Measurements from ENCODE around the gene SLC38A6. TPM values are rescaled to one million over a fixed set of nuclear protein-coding genes. Genes with fewer than 3 reads are reported as not detected.

The SLC38A6 gene
- total RNA-seq, 1 experiment from 2014 or later, result 6.0 TPM

DNA sequence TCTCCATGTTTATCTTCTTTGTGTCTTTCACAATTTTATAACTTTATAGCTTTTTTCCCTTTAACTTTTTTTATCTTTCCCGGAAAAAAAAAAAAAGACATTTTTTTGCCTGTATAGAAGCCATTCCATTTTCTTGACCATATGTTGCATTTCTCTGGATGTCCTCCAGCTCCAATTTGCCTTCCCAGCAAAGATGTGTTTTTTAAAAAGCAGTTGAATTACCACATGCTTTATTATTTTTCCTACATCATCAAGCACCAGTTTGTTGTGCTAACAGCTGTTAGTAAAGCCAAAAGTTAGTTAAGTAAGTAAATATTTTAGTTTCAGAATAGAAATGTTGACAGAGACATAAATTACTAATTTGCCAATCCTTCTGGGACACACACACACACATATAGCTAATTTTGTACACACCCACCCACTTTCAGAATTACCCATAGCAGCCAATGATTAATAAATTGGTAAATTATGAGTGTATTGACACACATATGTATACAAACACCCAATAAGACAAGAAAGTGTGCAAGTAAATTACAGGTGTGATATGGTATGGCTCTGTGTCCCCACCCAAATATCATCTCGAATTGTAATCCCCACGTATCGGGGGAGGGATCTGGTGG lies 118.3 kb downstream of the SLC38A6 start:
- no peaks in the 10 kb centered on the region for H3K79me1 ChIP-seq (ENCODE audit: insufficient read depth, low read depth, low read length, poor library complexity, severe bottlenecking)
- H2BK15ac ChIP-seq (ENCODE audit: low read depth, low read length), result no peak overlapping the region
- no peaks in the 10 kb centered on the region for H4K20me1 ChIP-seq (ENCODE audit: control insufficient read depth, insufficient read depth, insufficient read length)
- TF ChIP-seq CTCF (conservative IDR thresholded peaks at IDR 0.05), result no peak
- H3K36me3 Mint-ChIP-seq (ENCODE audit: insufficient read depth in 1 of 3, low read depth in 3 of 3), result peaks cover 25 to 41% (median 35%) of the 10 kb centered on the region in 3 experiments
- H3K27ac ChIP-seq (ENCODE audit: insufficient read length, low read depth, low read length), result no peak overlapping the region
- no peak overlapping the region for H2BK5ac ChIP-seq (ENCODE audit: insufficient read length, low read length)
- no peak overlapping the region for H4K91ac ChIP-seq (ENCODE audit: insufficient read length, low read depth, low read length)
- H3K27me3 Mint-ChIP-seq (ENCODE audit: low read depth), result peaks cover 5% of the 10 kb centered on the region; the same call in 1 of the 2 replicates
- no peak overlapping the region for H3K27ac Mint-ChIP-seq
- no peak overlapping the region for H3K4me2 ChIP-seq (ENCODE audit: insufficient read depth, insufficient read length, low read length)
- H3K18ac ChIP-seq (ENCODE audit: insufficient read length, low read depth, low read length), result no peak overlapping the region
- H2AFZ ChIP-seq (ENCODE audit: low read length), result no peak overlapping the region
- no peaks in the 10 kb centered on the region for H3K23me2 ChIP-seq (ENCODE audit: insufficient read length, low read depth, low read length, poor library complexity, severe bottlenecking)
- H2BK120ac ChIP-seq (ENCODE audit: low read depth, low read length, poor library complexity, severe bottlenecking), result no peak overlapping the region
- no peaks in the 10 kb centered on the region for H3K27me3 ChIP-seq (ENCODE audit: insufficient read depth, low read length)
- H2BK20ac ChIP-seq (ENCODE audit: low read depth, low read length, poor library complexity, severe bottlenecking), result no peak overlapping the region
- H3K79me2 ChIP-seq (ENCODE audit: insufficient read depth, low read length), result no peaks in the 10 kb centered on the region
- peaks cover 29% of the 10 kb centered on the region for H3K4me1 ChIP-seq (ENCODE audit: insufficient read depth, low read length)
- no peak overlapping the region for H4K8ac ChIP-seq (replicated peaks; ENCODE audit: insufficient read length, low read depth, low read length)
- H3K9ac ChIP-seq (ENCODE audit: extremely low read depth, insufficient read length, low read length), result no peak overlapping the region
- no peak overlapping the region for H3K56ac ChIP-seq (ENCODE audit: insufficient read length, low read depth, low read length)
- H3K4me3 Mint-ChIP-seq, result no peak overlapping the region
- H3K9me3 Mint-ChIP-seq, result peaks cover 34 to 41% of the 10 kb centered on the region in 2 experiments
- DNase-seq, result no peak
- no CpG with 5 or more reads among the region's 4 CpGs for WGBS (ENCODE audit: extremely low coverage, insufficient read length, low lambda C conversion rate)
- no peak overlapping the region for H4K5ac ChIP-seq (ENCODE audit: insufficient read length, low read depth, low read length)
- peaks cover 42 to 44% of the 10 kb centered on the region in 2 experiments for H3K4me1 Mint-ChIP-seq
- no peak overlapping the region for H3T11ph ChIP-seq (ENCODE audit: low read length)
- H2AK5ac ChIP-seq (ENCODE audit: insufficient read length, low read length), result no peak overlapping the region
- no peak overlapping the region for H3K4ac ChIP-seq (ENCODE audit: low read depth, low read length)
- no peak overlapping the region for H3K14ac ChIP-seq (ENCODE audit: insufficient read depth, low read length)
- H3K9me3 ChIP-seq (ENCODE audit: control insufficient read depth, low read depth, low read length), result peaks cover 8% of the 10 kb centered on the region
- no peak overlapping the region for H3K23ac ChIP-seq (ENCODE audit: insufficient read length, low read depth, low read length)
- H2BK12ac ChIP-seq (ENCODE audit: insufficient read length, low read depth, low read length), result no peak overlapping the region
